IMR-90 (cell line): ENCODE data around the gene SSBP3. TPM values are rescaled to one million over a fixed set of nuclear protein-coding genes. Genes with fewer than 3 reads are reported as not detected.

Source experiments
- ATAC-seq: fragments of 200-7000 bp; cut with Tn5 transposase; 2 replicates; pipeline ENCODE4 v1.9.1; 2020; ENCODE audit warnings: low read depth, mild to moderate bottlenecking, moderate library complexity
- BruUV-seq: library from RNA; stranded (reverse); fragments of 400-500 nt; replicated peaks from 2 replicates; lab custom pipeline; 2021; lab: Mats Ljungman, UMichigan
- CTCF ChIA-PET: fragments of 300-600 bp; formaldehyde crosslinking; extraction: SDS; loops from one replicate; lab custom pipeline; 2021; ENCODE audit warnings: antibody characterized with exemption; lab: Yijun Ruan, JAX
- POLR2A ChIA-PET: fragments of 300-600 bp; sonication (Branson Sonifier 250); formaldehyde crosslinking; loops from one replicate; lab custom pipeline; 2022; ENCODE audit warnings: antibody characterized with exemption; ENCODE audit not compliant: unreplicated experiment; lab: Charles Lee
- DNase-seq: peaks from one replicate; pipeline ENCODE4 v3.0.0; 2013
- H2AFZ ChIP-seq: replicated peaks from 2 replicates; pipeline ENCODE3; 2013; ENCODE audit warnings: low read length, mild to moderate bottlenecking; ENCODE audit not compliant: poor library complexity
- H2AK5ac ChIP-seq: 2 replicates; pipeline ENCODE4 v1.6.1; 2013; ENCODE audit warnings: low read depth, low read length, inconsistent platforms
- H2AK9ac ChIP-seq: replicated peaks from 2 replicates; pipeline ENCODE3; 2013; ENCODE audit warnings: mild to moderate bottlenecking, low read depth, low read length, moderate library complexity; ENCODE audit not compliant: poor library complexity
- H2BK120ac ChIP-seq: 2 replicates; pipeline ENCODE4 v1.6.1; 2013; ENCODE audit warnings: low read depth, low read length, inconsistent platforms
- H2BK15ac ChIP-seq: 3 replicates; pipeline ENCODE4 v1.6.1; 2013; ENCODE audit warnings: low read depth, low read length, inconsistent platforms
- H2BK20ac ChIP-seq: 2 replicates; pipeline ENCODE4 v1.6.1; 2013; ENCODE audit warnings: low read depth, mild to moderate bottlenecking, inconsistent platforms, low read length, moderate library complexity
- H2BK5ac ChIP-seq: 2 replicates; pipeline ENCODE4 v1.6.1; 2013; ENCODE audit warnings: mild to moderate bottlenecking, low read depth, low read length, inconsistent platforms; ENCODE audit not compliant: poor library complexity, severe bottlenecking
- H3K14ac ChIP-seq: replicated peaks from 2 replicates; pipeline ENCODE4 v1.6.1; 2013; ENCODE audit warnings: low read depth, low read length, inconsistent platforms
- H3K18ac ChIP-seq: 2 replicates; pipeline ENCODE4 v1.6.1; 2013; ENCODE audit warnings: low read depth, low read length, control low read depth
- H3K23ac ChIP-seq: 2 replicates; pipeline ENCODE4 v1.6.1; 2013; ENCODE audit warnings: low read depth, low read length, inconsistent platforms
- H3K27ac ChIP-seq: 2 replicates; pipeline ENCODE4 v1.5.1; 2013; ENCODE audit warnings: mild to moderate bottlenecking, control low read depth, low read length; ENCODE audit not compliant: insufficient read depth
- H3K27me3 ChIP-seq: 2 replicates; pipeline ENCODE4 v1.6.1; 2013; ENCODE audit warnings: low read length; ENCODE audit not compliant: control insufficient read depth, insufficient read depth
- H3K36me3 ChIP-seq: 2 replicates; pipeline ENCODE4 v1.6.1; 2013; ENCODE audit warnings: low read length, mixed read lengths; ENCODE audit not compliant: control insufficient read depth, insufficient read depth
- H3K4ac ChIP-seq: 2 replicates; pipeline ENCODE4 v1.6.1; 2013; ENCODE audit warnings: low read depth, low read length, inconsistent platforms
- H3K4me1 ChIP-seq: 2 replicates; pipeline ENCODE4 v1.6.1; 2013; ENCODE audit warnings: low read length, mixed read lengths; ENCODE audit not compliant: control insufficient read depth, insufficient read depth
- H3K4me2 ChIP-seq: 2 replicates; pipeline ENCODE4 v1.6.1; 2013; ENCODE audit warnings: low read depth, mild to moderate bottlenecking, control low read depth, low read length, moderate library complexity
- H3K4me3 ChIP-seq: 2 replicates; pipeline ENCODE4 v1.5.1; 2013; ENCODE audit warnings: low read depth, mild to moderate bottlenecking, control low read depth, low read length, moderate library complexity; ENCODE audit not compliant: insufficient read depth
- H3K56ac ChIP-seq: 2 replicates; pipeline ENCODE4 v1.6.1; 2013; ENCODE audit warnings: low read length, inconsistent platforms; ENCODE audit not compliant: insufficient read depth; ENCODE audit errors: extremely low read depth
- H3K79me1 ChIP-seq, 2 experiments: 2 replicates each; pipeline ENCODE4 v1.6.1; 2013; ENCODE audit warnings: low read length in 2 of 2, inconsistent platforms in 1 of 2, low read depth in 1 of 2
- H3K9ac ChIP-seq: 2 replicates; pipeline ENCODE4 v1.6.1; 2013; ENCODE audit warnings: low read depth, low read length, control low read depth
- H3K9me1 ChIP-seq: 2 replicates; pipeline ENCODE4 v1.6.1; 2013; ENCODE audit warnings: low read length, inconsistent platforms; ENCODE audit not compliant: insufficient read depth
- H3K9me3 ChIP-seq: 2 replicates; pipeline ENCODE4 v1.6.1; 2013; ENCODE audit warnings: low read length; ENCODE audit not compliant: control insufficient read depth, insufficient read depth
- H4K20me1 ChIP-seq: 2 replicates; pipeline ENCODE4 v1.6.1; 2013; ENCODE audit warnings: low read length, inconsistent platforms; ENCODE audit not compliant: insufficient read depth
- H4K5ac ChIP-seq: 2 replicates; pipeline ENCODE4 v1.6.1; 2013; ENCODE audit warnings: mild to moderate bottlenecking, low read depth, low read length, control low read depth
- H4K8ac ChIP-seq, 2 experiments: 2 replicates each; pipeline ENCODE4 v1.6.1; 2013; ENCODE audit warnings: low read depth in 2 of 2, low read length in 2 of 2, control low read depth in 1 of 2, inconsistent platforms in 1 of 2
- H4K91ac ChIP-seq: 2 replicates; pipeline ENCODE4 v1.6.1; 2013; ENCODE audit warnings: low read depth, low read length, inconsistent platforms; ENCODE audit not compliant: insufficient read depth
- CEBPB ChIP-seq: IDR thresholded peaks from 2 replicates; pipeline ENCODE4 v1.6.1; 2012; ENCODE audit warnings: low read depth, low read length, improper control_type of control experiment
- FOS ChIP-seq: fragments of 150-350 bp; IDR thresholded peaks from 2 replicates; pipeline ENCODE4 v1.6.1; 2016; ENCODE audit warnings: low read depth, low read length
- MXI1 ChIP-seq: IDR thresholded peaks from 2 replicates; pipeline ENCODE4 v1.6.1; 2012; ENCODE audit warnings: low read depth, mild to moderate bottlenecking, low read length, moderate library complexity, borderline replicate concordance
- NFE2L2 ChIP-seq: fragments of 150-350 bp; IDR thresholded peaks from 2 replicates; pipeline ENCODE4 v1.6.1; 2016; ENCODE audit warnings: low read depth, mild to moderate bottlenecking, low read length
- SMC3 ChIP-seq: fragments of 150-350 bp; IDR thresholded peaks from 2 replicates; pipeline ENCODE4 v1.6.1; 2016; ENCODE audit warnings: low read depth, mild to moderate bottlenecking, antibody characterized with exemption, low read length, moderate library complexity
- WGBS, 2 experiments: methylation state at CpG; one replicate each; pipeline versions ENCODE4 v1.1.5 to v1.1.7; 2013; ENCODE audit warnings: missing lambda C conversion rate in 2 of 2; ENCODE audit not compliant: insufficient read length in 1 of 2; ENCODE audit errors: extremely low coverage in 2 of 2; 5-methylcytosine and 5-hydroxymethylcytosine counted together
- dilution Hi-C: fragments of 300-500 bp; cut with HindIII; formaldehyde crosslinking; loops from one replicate; pipeline ENCODE4 v1.14.3; 2018; ENCODE audit warnings: low sequenced_read_pairs; ENCODE audit not compliant: unreplicated experiment
- in situ Hi-C: fragments of 300-500 bp; cut with MboI; formaldehyde crosslinking; loops from 3 replicates; pipeline ENCODE4 v1.14.3; 2019; ENCODE audit warnings: low sequenced_read_pairs, inconsistent platforms, mixed read lengths
- intact Hi-C: fragments of 100-400 bp; cut with micrococcal nuclease; formaldehyde crosslinking; loops from 2 replicates; pipeline ENCODE4 v1.10.0; 2022
- polyA plus RNA-seq, 3 experiments: library from polyadenylated mRNA; depleted of rRNA; stranded (reverse); fragments of >200 nt; gene quantifications; 2 replicates each; pipeline ENCODE4 v1.2.3, GENCODE V29; 2012; ENCODE audit warnings: low replicate concordance in 1 of 3
- total RNA-seq: library from RNA; depleted of rRNA; stranded (reverse); fragments of >200 nt; gene quantifications from 2 replicates; pipeline ENCODE4 v1.2.3, GENCODE V29; 2012

SSBP3 gene
- total and polyA plus RNA-seq, 2 of the 4 experiments (the other 2 are of a cell fraction), result 10.9 to 39.6 TPM

DNA sequence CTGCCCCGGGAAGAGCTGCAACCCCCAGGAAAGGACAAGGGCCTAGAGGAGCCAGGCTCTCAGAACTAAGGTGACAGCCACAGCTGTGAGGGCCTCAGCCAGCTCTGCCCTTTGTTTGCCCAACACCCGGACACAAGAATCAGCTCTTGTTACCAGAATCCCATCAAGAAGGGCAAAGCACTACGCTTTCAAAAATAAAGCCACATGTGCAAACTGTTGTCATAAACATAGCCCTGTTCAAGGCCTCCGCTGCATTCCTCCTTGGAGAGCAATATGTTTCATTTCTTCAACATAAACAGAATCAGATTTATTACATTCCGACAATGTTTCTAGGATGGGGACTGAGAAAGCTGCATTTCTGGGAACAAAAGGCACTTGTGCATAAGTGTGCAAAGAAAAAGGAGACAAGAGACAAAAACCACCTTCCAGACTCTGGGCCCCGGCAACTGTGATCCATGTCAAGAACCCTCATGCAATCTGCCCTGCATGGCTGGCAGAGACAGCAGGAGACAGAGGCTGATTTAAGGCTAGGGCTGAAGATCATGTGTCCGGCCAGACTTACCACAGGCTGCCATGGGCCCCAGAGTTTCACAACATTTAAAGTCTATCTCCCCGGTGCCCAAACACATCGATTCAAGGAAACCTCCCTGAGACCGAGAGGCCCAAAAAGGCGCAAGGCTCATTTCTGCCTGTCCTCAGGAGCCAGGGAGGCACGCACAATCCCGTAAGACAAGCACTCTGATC, 71.0 kb downstream of the SSBP3 start:
- peak; percentile 76 for ATAC-seq
- intact Hi-C loops, result loop anchor here (2.0 kb wide), 2 partner anchors 62 to 154 kb away; no protein-coding TSS in a partner anchor

More for the DNA sequence above, 71.0 kb downstream of the SSBP3 start:
- H3K4me1 ChIP-seq, result peaks cover 54% of the 10 kb centered on the region
- peak overlapping the region; percentile 73 for H4K5ac ChIP-seq
- peaks cover 30% of the 10 kb centered on the region for H3K9me1 ChIP-seq
- H3K4me2 ChIP-seq, result peak overlapping the region; percentile 59
- no peaks in the 10 kb centered on the region for H3K9me3 ChIP-seq
- TF ChIP-seq FOS (no peak), CEBPB (peak; percentile 77), NFE2L2 (no peak), MXI1 (peak; percentile 88), SMC3 (0 out of 2 replicates have a peak, but pooled peaks have one; percentile 1)
- H2BK15ac ChIP-seq, result peak overlapping the region; percentile 96; the same call in 2 of the 3 replicates
- dilution Hi-C loops (no loop called here), in situ Hi-C loops (no loop called here)
- no peaks in the 10 kb centered on the region for H3K27me3 ChIP-seq
- H2AK5ac ChIP-seq, result peak overlapping the region; percentile 97
- H3K36me3 ChIP-seq, result no peaks in the 10 kb centered on the region
- peak overlapping the region; percentile 89 for H3K23ac ChIP-seq
- POLR2A ChIA-PET, result interaction anchor here (0.8 to 0.9 kb wide), 2 partner anchors 10 to 69 kb away, joined by 3 to 4 read pairs; no protein-coding TSS in a partner anchor
- no TSS peak for BruUV-seq
- peak overlapping the region; percentile 90 for H2BK20ac ChIP-seq
- peak overlapping the region; percentile 98 for H4K91ac ChIP-seq
- 0% methylated on average over 5 of the region's 13 CpGs; no CpG with 5 or more reads in 1 of the 2 experiments for WGBS, 2 experiments
- DNase-seq, result peak; percentile 85
- peak overlapping the region; percentile 93 for H3K14ac ChIP-seq
- H2AK9ac ChIP-seq, result peak overlapping the region; percentile 97
- H3K18ac ChIP-seq, result peak overlapping the region; percentile 83
- CTCF ChIA-PET, result interaction anchor here (1.0 to 1.3 kb wide), 3 partner anchors 27 to 116 kb away, joined by 3 to 6 read pairs (median 3); no protein-coding TSS in a partner anchor
- peaks cover 18% of the 10 kb centered on the region; the same call in 1 of the 2 replicates for H4K20me1 ChIP-seq
- peak overlapping the region; percentile 78 to 98 for H4K8ac ChIP-seq
- peak overlapping the region; percentile 98 for H2BK120ac ChIP-seq
- peak overlapping the region; percentile 13 for H3K4me3 ChIP-seq
- peak overlapping the region; percentile 85 for H3K9ac ChIP-seq
- peaks cover 43 to 73% of the 10 kb centered on the region in 2 experiments for H3K79me1 ChIP-seq
- peak overlapping the region; percentile 97 for H3K27ac ChIP-seq
- peak overlapping the region; percentile 99 for H3K4ac ChIP-seq
- peak overlapping the region; percentile 86 for H2AFZ ChIP-seq
- peak overlapping the region; percentile 93 for H2BK5ac ChIP-seq
- peak overlapping the region; percentile 98 for H3K56ac ChIP-seq
